ENCODE data around the gene SCEL. TPM values are rescaled to one million over a fixed set of nuclear protein-coding genes. Genes with fewer than 3 reads are reported as not detected.

Gene SCEL
- total RNA-seq, 1 donor from 2014 or later, result not detected

DNA sequence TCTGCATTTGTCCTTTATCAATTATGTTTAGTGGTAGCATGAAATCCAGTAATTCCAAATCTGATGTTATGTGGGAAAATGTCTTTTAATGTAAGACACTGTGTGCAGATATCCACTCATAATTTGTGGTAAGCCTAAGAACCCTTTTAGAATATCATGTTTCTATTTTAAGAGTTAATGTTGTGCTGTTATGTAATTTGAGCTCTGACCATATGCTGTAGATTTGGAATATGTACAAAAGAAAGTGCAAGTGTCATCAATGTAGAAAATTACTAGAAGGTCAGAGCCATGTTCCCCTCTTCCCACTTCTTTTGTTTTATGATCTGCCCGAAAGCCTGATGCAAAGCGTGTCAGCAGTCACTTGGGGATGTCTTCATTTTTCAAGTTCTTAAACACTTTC lies 44.5 kb downstream of the SCEL start:
- TF ChIP-seq, protein P1, sequence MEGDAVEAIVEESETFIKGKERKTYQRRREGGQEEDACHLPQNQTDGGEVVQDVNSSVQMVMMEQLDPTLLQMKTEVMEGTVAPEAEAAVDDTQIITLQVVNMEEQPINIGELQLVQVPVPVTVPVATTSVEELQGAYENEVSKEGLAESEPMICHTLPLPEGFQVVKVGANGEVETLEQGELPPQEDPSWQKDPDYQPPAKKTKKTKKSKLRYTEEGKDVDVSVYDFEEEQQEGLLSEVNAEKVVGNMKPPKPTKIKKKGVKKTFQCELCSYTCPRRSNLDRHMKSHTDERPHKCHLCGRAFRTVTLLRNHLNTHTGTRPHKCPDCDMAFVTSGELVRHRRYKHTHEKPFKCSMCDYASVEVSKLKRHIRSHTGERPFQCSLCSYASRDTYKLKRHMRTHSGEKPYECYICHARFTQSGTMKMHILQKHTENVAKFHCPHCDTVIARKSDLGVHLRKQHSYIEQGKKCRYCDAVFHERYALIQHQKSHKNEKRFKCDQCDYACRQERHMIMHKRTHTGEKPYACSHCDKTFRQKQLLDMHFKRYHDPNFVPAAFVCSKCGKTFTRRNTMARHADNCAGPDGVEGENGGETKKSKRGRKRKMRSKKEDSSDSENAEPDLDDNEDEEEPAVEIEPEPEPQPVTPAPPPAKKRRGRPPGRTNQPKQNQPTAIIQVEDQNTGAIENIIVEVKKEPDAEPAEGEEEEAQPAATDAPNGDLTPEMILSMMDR (IDR thresholded peaks at IDR 0.05), result no peak
- no peak for DNase-seq (ENCODE audit: low spot score)
- H3K4me3 Mint-ChIP-seq (ENCODE audit: unreplicated experiment), result no peak overlapping the region
- peaks cover 17% of the 10 kb centered on the region for H3K27me3 Mint-ChIP-seq (ENCODE audit: low read depth)
- H3K36me3 Mint-ChIP-seq (ENCODE audit: low read depth), result no peaks in the 10 kb centered on the region
- no peaks in the 10 kb centered on the region for H3K9me3 Mint-ChIP-seq (ENCODE audit: low read depth)
- no peaks in the 10 kb centered on the region for H3K4me1 Mint-ChIP-seq (ENCODE audit: low read depth)
- no peak overlapping the region for H3K27ac Mint-ChIP-seq (ENCODE audit: unreplicated experiment)

DNA sequence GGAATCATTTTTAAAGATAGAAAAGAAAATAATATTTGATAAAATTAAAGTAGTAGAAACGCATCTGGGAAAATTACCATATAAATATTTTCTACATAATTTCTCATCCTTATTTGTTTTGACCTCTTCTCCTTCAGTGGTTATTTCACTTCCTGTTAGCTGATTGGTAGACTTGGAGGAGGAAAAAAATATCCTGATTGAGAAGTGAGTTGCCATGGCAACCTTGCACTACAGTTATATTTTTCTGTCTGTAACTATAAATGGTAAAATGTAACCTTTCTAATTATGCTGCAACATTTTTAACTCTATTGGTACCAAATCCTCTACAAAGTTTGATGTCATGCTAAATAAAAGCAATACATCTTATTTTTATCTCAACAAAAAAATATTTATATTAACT lies 45.2 kb downstream of the SCEL start:
- H3K27me3 Mint-ChIP-seq (ENCODE audit: low read depth), result peaks cover 15% of the 10 kb centered on the region
- no peak overlapping the region for H3K27ac Mint-ChIP-seq (ENCODE audit: unreplicated experiment)
- no peaks in the 10 kb centered on the region for H3K9me3 Mint-ChIP-seq (ENCODE audit: low read depth)
- TF ChIP-seq, protein P1 (IDR thresholded peaks at IDR 0.05), result no peak
- no peaks in the 10 kb centered on the region for H3K4me1 Mint-ChIP-seq (ENCODE audit: low read depth)
- no peak overlapping the region for H3K4me3 Mint-ChIP-seq (ENCODE audit: unreplicated experiment)
- H3K36me3 Mint-ChIP-seq (ENCODE audit: low read depth), result no peaks in the 10 kb centered on the region
- DNase-seq (ENCODE audit: low spot score), result no peak

GRCh38 chr13:77583581-77583980 lies 48.1 kb downstream of the SCEL start:
- Mint-ChIP-seq H3K36me3 (ENCODE audit: low read depth) (no peaks in the 10 kb centered on the region), H3K4me3 (ENCODE audit: unreplicated experiment) (no peak overlapping the region), H3K9me3 (ENCODE audit: low read depth) (no peaks in the 10 kb centered on the region), H3K27me3 (ENCODE audit: low read depth) (peaks cover 6% of the 10 kb centered on the region), H3K4me1 (ENCODE audit: low read depth) (no peaks in the 10 kb centered on the region), H3K27ac (ENCODE audit: unreplicated experiment) (no peak overlapping the region)
- TF ChIP-seq, protein P1 (IDR thresholded peaks at IDR 0.05), result no peak
- no peak for DNase-seq (ENCODE audit: low spot score)

DNA sequence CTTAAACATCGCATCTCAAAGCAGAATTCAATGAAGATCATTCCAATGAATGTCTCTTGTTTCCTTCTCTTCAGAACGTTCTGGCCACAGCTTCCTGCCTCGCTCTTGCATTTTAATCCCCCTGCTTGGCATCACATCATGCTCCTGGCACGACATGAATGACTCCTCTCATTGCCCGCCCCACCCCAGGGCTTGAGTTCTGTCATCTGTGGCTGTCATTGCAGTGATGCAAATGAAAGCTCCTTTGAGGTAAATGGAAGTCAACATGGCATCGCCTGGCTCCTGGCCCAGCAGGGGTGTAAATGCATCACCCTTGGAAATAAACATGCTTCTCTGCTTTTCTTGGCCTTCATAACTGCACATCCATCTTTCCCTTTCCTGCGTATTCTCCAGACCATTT lies 48.6 kb downstream of the SCEL start:
- no peak overlapping the region for H3K27ac Mint-ChIP-seq (ENCODE audit: unreplicated experiment)
- no peaks in the 10 kb centered on the region for H3K4me1 Mint-ChIP-seq (ENCODE audit: low read depth)
- no peaks in the 10 kb centered on the region for H3K36me3 Mint-ChIP-seq (ENCODE audit: low read depth)
- no peak overlapping the region for H3K4me3 Mint-ChIP-seq (ENCODE audit: unreplicated experiment)
- TF ChIP-seq, protein P1 (IDR thresholded peaks at IDR 0.05), result no peak
- no peaks in the 10 kb centered on the region for H3K9me3 Mint-ChIP-seq (ENCODE audit: low read depth)
- peaks cover 6% of the 10 kb centered on the region for H3K27me3 Mint-ChIP-seq (ENCODE audit: low read depth)
- DNase-seq (ENCODE audit: low spot score), result no peak

DNA sequence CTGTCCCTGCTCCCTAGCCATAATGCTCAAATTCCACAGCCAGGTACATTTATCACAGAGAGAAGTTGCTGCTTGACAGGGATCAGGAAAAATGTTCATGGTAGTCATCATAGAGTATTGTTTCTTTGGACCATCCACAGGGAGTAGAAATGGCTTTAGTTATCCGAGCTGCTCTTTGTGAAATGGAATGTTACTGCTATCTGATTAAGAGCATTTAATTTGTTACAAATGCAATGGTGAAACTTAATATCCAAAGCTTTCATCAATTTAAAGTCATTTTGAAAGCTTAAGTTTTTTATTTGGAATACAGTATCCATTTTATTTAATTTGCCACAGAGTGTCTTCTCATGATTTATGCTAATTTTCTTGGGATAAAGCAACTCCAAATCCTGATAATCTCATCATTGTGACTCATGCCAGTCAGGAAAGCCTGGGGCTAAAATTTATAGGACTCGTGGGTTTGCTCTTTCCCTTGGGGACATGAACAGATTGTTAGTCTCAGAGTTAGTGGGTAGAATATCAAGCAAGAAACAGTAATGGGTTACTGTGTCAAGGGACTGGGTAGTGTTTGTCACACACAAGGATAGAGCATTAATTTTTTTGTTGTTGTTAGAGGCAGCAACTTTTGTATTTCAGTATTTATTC lies 59.8 kb downstream of the SCEL start:
- Mint-ChIP-seq H3K27me3 (ENCODE audit: low read depth) (peaks cover 19% of the 10 kb centered on the region), H3K36me3 (ENCODE audit: low read depth) (no peaks in the 10 kb centered on the region), H3K4me3 (ENCODE audit: unreplicated experiment) (no peak overlapping the region), H3K9me3 (ENCODE audit: low read depth) (no peaks in the 10 kb centered on the region), H3K4me1 (ENCODE audit: low read depth) (no peaks in the 10 kb centered on the region), H3K27ac (ENCODE audit: unreplicated experiment) (no peak overlapping the region)
- TF ChIP-seq, protein P1 (IDR thresholded peaks at IDR 0.05), result no peak
- no peak for DNase-seq (ENCODE audit: low spot score)

All from chondrocyte (in vitro differentiated cells).